HFF-Myc (cell line): ENCODE data around the gene S100A16.
A peak's percentile ranks its signal among the peaks of the same experiment; 100 is the strongest.

Experiments used
- DNase-seq: peaks from one replicate; pipeline ENCODE4 v3.0.0-alpha.2; 2011; ENCODE audit warnings: low read depth; ENCODE audit errors: extremely low read depth
- H3K4me3 ChIP-seq: replicated peaks from 2 replicates; pipeline ENCODE4 v1.5.1; 2011; ENCODE audit warnings: low read depth, mild to moderate bottlenecking, control low read depth, low read length
- CTCF ChIP-seq: IDR thresholded peaks from 2 replicates; pipeline ENCODE4 v1.5.1; 2012; ENCODE audit warnings: mild to moderate bottlenecking, low read depth, low read length, control low read depth; ENCODE audit errors: missing control alignments

Gene S100A16

GRCh38 chr1:153571706-153572105 is 41.2 kb downstream of the S100A16 start:
- no peak overlapping the region for H3K4me3 ChIP-seq
- no peak for TF ChIP-seq CTCF
- DNase-seq, result no peak

GRCh38 chr1:153570874-153571273 is 42.1 kb downstream of the S100A16 start:
- H3K4me3 ChIP-seq, result no peak overlapping the region
- TF ChIP-seq CTCF, result no peak
- no peak for DNase-seq

- TF ChIP-seq CTCF, result no peak
- H3K4me3 ChIP-seq, result no peak overlapping the region
- DNase-seq, result no peak
These were observed 43.5 kb downstream of the S100A16 start for GRCh38 chr1:153569465-153569864.

GRCh38 chr1:153568367-153569099 is 44.4 kb downstream of the S100A16 start:
- H3K4me3 ChIP-seq, result 0 out of 2 replicates have a peak overlapping the region, but pooled peaks have one; percentile 8
- DNase-seq, result peak; percentile 82
- peak; percentile 99 for TF ChIP-seq CTCF

- DNase-seq, result no peak
- 0 out of 2 replicates have a peak overlapping the region, but pooled peaks have one; percentile 8 for H3K4me3 ChIP-seq
- TF ChIP-seq CTCF, result no peak
These were observed 45.1 kb downstream of the S100A16 start for GRCh38 chr1:153567621-153568366.

GRCh38 chr1:153566414-153567371 is 46.2 kb downstream of the S100A16 start:
- peak; percentile 99 for DNase-seq
- TF ChIP-seq CTCF, result no peak
- H3K4me3 ChIP-seq, result no peak overlapping the region
